H1 (cell line): ENCODE results near the gene C14orf119. TPM values are rescaled to one million over a fixed set of nuclear protein-coding genes. Genes with fewer than 3 reads are reported as not detected.

Experiments used
- CTCF ChIA-PET: fragments of 300-600 bp; sonication (Branson Sonifier 250); formaldehyde crosslinking; loops from one replicate; lab custom pipeline; 2021; ENCODE audit not compliant: partially characterized antibody; lab: Charles Lee
- POLR2A ChIA-PET: fragments of 300-600 bp; sonication (Branson Sonifier 250); formaldehyde crosslinking; loops from one replicate; lab custom pipeline; 2021; ENCODE audit warnings: inconsistent platforms; ENCODE audit not compliant: partially characterized antibody; lab: Charles Lee
- DNase-seq, 2 experiments: peaks; one replicate each; pipeline versions ENCODE4 v3.0.0 to v3.0.0-alpha.2; 2010 to 2022; ENCODE audit warnings: low spot score in 2 of 2, low read depth in 1 of 2, mixed read lengths in 1 of 2
- FAIRE-seq: peaks from 2 replicates; lab custom pipeline; 2011; peaks lifted over from hg19 to GRCh38; lab: Jason Lieb, UNC
- H2AFZ ChIP-seq: 2 replicates; pipeline ENCODE4 v1.8.1; 2012; ENCODE audit warnings: low read length, inconsistent platforms
- H2AK5ac ChIP-seq: 2 replicates; pipeline ENCODE4 v1.6.1; 2013; ENCODE audit warnings: low read depth, low read length
- H2BK120ac ChIP-seq: replicated peaks from 2 replicates; pipeline ENCODE3; 2013; ENCODE audit warnings: low read depth, low read length, inconsistent platforms
- H2BK12ac ChIP-seq: 2 replicates; pipeline ENCODE4 v1.6.1; 2013; ENCODE audit warnings: low read depth, low read length
- H2BK15ac ChIP-seq: 2 replicates; pipeline ENCODE4 v1.6.1; 2013; ENCODE audit warnings: low read length
- H2BK20ac ChIP-seq: 2 replicates; pipeline ENCODE4 v1.6.1; 2013; ENCODE audit warnings: low read length
- H2BK5ac ChIP-seq: 2 replicates; pipeline ENCODE4 v1.6.1; 2013; ENCODE audit warnings: low read depth, low read length
- H3K14ac ChIP-seq: 2 replicates; pipeline ENCODE4 v1.6.1; 2013; ENCODE audit warnings: inconsistent platforms; ENCODE audit not compliant: insufficient read length
- H3K18ac ChIP-seq: 2 replicates; pipeline ENCODE4 v1.6.1; 2013; ENCODE audit warnings: low read length; ENCODE audit errors: extremely low read depth
- H3K23ac ChIP-seq: 2 replicates; pipeline ENCODE4 v1.6.1; 2013; ENCODE audit warnings: inconsistent platforms; ENCODE audit not compliant: insufficient read length
- H3K23me2 ChIP-seq: 2 replicates; pipeline ENCODE4 v1.6.1; 2013; ENCODE audit warnings: low read depth, low read length
- H3K27ac ChIP-seq: 2 replicates; pipeline ENCODE4 v1.6.1; 2011; ENCODE audit warnings: low read depth, low read length, inconsistent platforms
- H3K27me3 ChIP-seq, 4 experiments: replicated peaks in 1 of 4; 1 replicate in 1 of 4; 2 replicates in 3 of 4; pipeline versions ENCODE4 v1.6.1 to v1.8.1; 2011 to 2013; ENCODE audit warnings: low read length in 3 of 4, mild to moderate bottlenecking in 3 of 4, inconsistent platforms in 2 of 4, mixed read lengths in 2 of 4, moderate library complexity in 1 of 4; ENCODE audit not compliant: control insufficient read depth in 3 of 4, insufficient read depth in 3 of 4; ENCODE audit errors: extremely low read depth in 1 of 4
- H3K36me3 ChIP-seq, 4 experiments: 2 replicates each; pipeline versions ENCODE4 v1.6.1 to v1.8.1; 2011 to 2013; ENCODE audit warnings: mild to moderate bottlenecking in 4 of 4, low read length in 3 of 4, moderate library complexity in 2 of 4, control low read depth in 1 of 4, inconsistent platforms in 1 of 4; ENCODE audit not compliant: insufficient read depth in 4 of 4, control insufficient read depth in 2 of 4
- H3K4ac ChIP-seq: replicated peaks from 2 replicates; pipeline ENCODE3; 2013; ENCODE audit warnings: low read length, low read depth, mixed read lengths, inconsistent platforms; ENCODE audit not compliant: insufficient read length
- H3K4me1 ChIP-seq, 4 experiments: replicated peaks in 1 of 4; 1 replicate in 1 of 4; 2 replicates in 3 of 4; pipeline versions ENCODE4 v1.6.1 to v1.8.1; 2011 to 2013; ENCODE audit warnings: low read length in 3 of 4, inconsistent platforms in 2 of 4, mixed read lengths in 1 of 4; ENCODE audit not compliant: insufficient read depth in 4 of 4, control insufficient read depth in 3 of 4
- H3K4me2 ChIP-seq, 2 experiments: 2 replicates each; pipeline versions ENCODE4 v1.6.1 to v1.8.1; 2011 to 2013; ENCODE audit warnings: low read depth in 2 of 2, low read length in 2 of 2, control low read depth in 1 of 2, inconsistent platforms in 1 of 2, mild to moderate bottlenecking in 1 of 2; ENCODE audit not compliant: insufficient read depth in 1 of 2
- H3K4me3 ChIP-seq, 4 experiments: fragments of 200-600, 300-600 bp in 1 of 4; sonication (generic), shearing (Covaris generic), sonication (Bioruptor Twin) in 1 of 4; 2 replicates each; pipeline versions ENCODE4 v1.5.1 to v1.8.1; 2011 to 2016; ENCODE audit warnings: low read length in 4 of 4, low read depth in 3 of 4, control low read depth in 2 of 4, inconsistent platforms in 2 of 4, mild to moderate bottlenecking in 2 of 4, mixed read lengths in 1 of 4, moderate library complexity in 1 of 4; ENCODE audit not compliant: insufficient read depth in 2 of 4; ENCODE audit errors: extremely low read depth in 1 of 4
- H3K56ac ChIP-seq: replicated peaks from 2 replicates; pipeline ENCODE3; 2013; ENCODE audit warnings: low read depth, mild to moderate bottlenecking, mixed read lengths, low read length, inconsistent platforms; ENCODE audit not compliant: insufficient read length
- H3K79me1 ChIP-seq: 2 replicates; pipeline ENCODE4 v1.6.1; 2013; ENCODE audit warnings: low read depth, low read length, control low read depth
- H3K79me2 ChIP-seq, 2 experiments: 2 replicates each; pipeline versions ENCODE4 v1.6.1 to v1.8.1; 2012 to 2013; ENCODE audit warnings: low read length in 2 of 2, mild to moderate bottlenecking in 2 of 2, inconsistent platforms in 1 of 2; ENCODE audit not compliant: insufficient read depth in 2 of 2, control insufficient read depth in 1 of 2
- H3K9ac ChIP-seq, 4 experiments: replicated peaks in 1 of 4; 1 replicate in 1 of 4; 2 replicates in 3 of 4; pipeline versions ENCODE4 v1.6.1 to v1.8.1; 2011 to 2013; ENCODE audit warnings: low read depth in 3 of 4, low read length in 3 of 4, control low read depth in 2 of 4, mild to moderate bottlenecking in 2 of 4, moderate library complexity in 2 of 4, inconsistent platforms in 1 of 4; ENCODE audit errors: extremely low read depth in 1 of 4
- H3K9me3 ChIP-seq, 2 experiments: 2 replicates each; pipeline versions ENCODE4 v1.6.1 to v1.8.1; 2012 to 2013; ENCODE audit warnings: mild to moderate bottlenecking in 2 of 2, moderate library complexity in 2 of 2, control low read depth in 1 of 2, inconsistent platforms in 1 of 2, low read depth in 1 of 2, low read length in 1 of 2, mixed read lengths in 1 of 2; ENCODE audit not compliant: insufficient read depth in 2 of 2
- H4K20me1 ChIP-seq, 2 experiments: replicated peaks in 1 of 2; 2 replicates each; pipeline versions ENCODE3 to v1.8.1; 2011 to 2013; ENCODE audit warnings: inconsistent platforms in 2 of 2, low read length in 2 of 2, mild to moderate bottlenecking in 1 of 2; ENCODE audit not compliant: insufficient read depth in 2 of 2, control insufficient read depth in 1 of 2
- H4K5ac ChIP-seq: 2 replicates; pipeline ENCODE4 v1.6.1; 2013; ENCODE audit warnings: low read length, low read depth, mixed read lengths, inconsistent platforms; ENCODE audit not compliant: insufficient read length
- H4K8ac ChIP-seq: 2 replicates; pipeline ENCODE4 v1.8.0; 2013; ENCODE audit warnings: mild to moderate bottlenecking, moderate library complexity, low read length, inconsistent platforms; ENCODE audit not compliant: insufficient read depth; ENCODE audit errors: extremely low read depth
- H4K91ac ChIP-seq: replicated peaks from 2 replicates; pipeline ENCODE3; 2013; ENCODE audit warnings: low read length, mixed read lengths, inconsistent platforms; ENCODE audit not compliant: insufficient read length
- EP300 ChIP-seq, 2 experiments: IDR thresholded peaks; 1 replicate in 1 of 2; 2 replicates in 1 of 2; pipeline ENCODE4 v1.6.1; 2011 to 2012; ENCODE audit warnings: low read depth in 2 of 2, low read length in 2 of 2, mild to moderate bottlenecking in 2 of 2, borderline replicate concordance in 1 of 2, inconsistent platforms in 1 of 2, moderate library complexity in 1 of 2
- FOSL1 ChIP-seq: IDR thresholded peaks from 2 replicates; pipeline ENCODE4 v1.6.1; 2011; ENCODE audit warnings: mild to moderate bottlenecking, low read depth, low read length, moderate library complexity; ENCODE audit not compliant: insufficient read depth
- GTF2F1 ChIP-seq: IDR thresholded peaks from 2 replicates; pipeline ENCODE4 v1.6.1; 2012; ENCODE audit warnings: low read depth, low read length, improper control_type of control experiment, borderline replicate concordance
- HDAC2 ChIP-seq, 2 experiments: fragments of 300-600 bp in 1 of 2; sonication (generic) in 1 of 2; IDR thresholded peaks; 2 replicates each; pipeline ENCODE4 v1.6.1; 2011 to 2012; ENCODE audit warnings: low read depth in 2 of 2, low read length in 2 of 2, mild to moderate bottlenecking in 2 of 2, moderate library complexity in 2 of 2, borderline replicate concordance in 1 of 2, inconsistent platforms in 1 of 2
- KDM5A ChIP-seq: fragments of 200-600 bp; IDR thresholded peaks from 2 replicates; pipeline ENCODE4 v1.7.1; 2012; ENCODE audit warnings: mild to moderate bottlenecking, low read length, inconsistent platforms, mixed read lengths
- RAD21 ChIP-seq, 2 experiments: IDR thresholded peaks in 1 of 2; conservative IDR thresholded peaks in 1 of 2; 2 replicates each; pipeline ENCODE4 v1.6.1; 2011; ENCODE audit warnings: low read depth in 2 of 2, low read length in 2 of 2, improper control_type of control experiment in 1 of 2, inconsistent platforms in 1 of 2, mild to moderate bottlenecking in 1 of 2, moderate library complexity in 1 of 2
- TCF12 ChIP-seq: IDR thresholded peaks from 2 replicates; pipeline ENCODE4 v1.6.1; 2011; ENCODE audit warnings: low read depth, mild to moderate bottlenecking, low read length
- WGBS, 2 experiments: shearing (Covaris generic) in 1 of 2; methylation state at CpG; one replicate each; pipeline versions ENCODE4 v1.1.6 to v1.1.7; 2013 to 2015; ENCODE audit warnings: low lambda C conversion rate in 2 of 2, mixed read lengths in 2 of 2, inconsistent platforms in 1 of 2, low coverage in 1 of 2, missing lambda C conversion rate in 1 of 2; ENCODE audit not compliant: insufficient replicate concordance in 2 of 2, insufficient coverage in 1 of 2, insufficient read length in 1 of 2; ENCODE audit errors: extremely low coverage in 1 of 2, missing lambda C conversion rate in 1 of 2; 5-methylcytosine and 5-hydroxymethylcytosine counted together
- polyA plus RNA-seq, 7 experiments: library from polyadenylated mRNA; depleted of rRNA in 3 of 7; stranded (reverse) in 5 of 7; unstranded in 2 of 7; fragments of >200 nt in 5 of 7; fragments of 200-250 nt in 2 of 7; gene quantifications; 1 replicate in 5 of 7; 2 replicates in 1 of 7; 4 replicates in 1 of 7; pipeline versions ENCODE4 v1.2.1 to v1.2.3, GENCODE V29; 2011 to 2013; ENCODE audit warnings: missing spikeins in 2 of 7, mixed read lengths in 2 of 7
- total RNA-seq: library from RNA; stranded (reverse); fragmentation: NEBNext Ultra II Directional; extraction: Animal tissue kit (Norgen Biotek cat#: 25700); gene quantifications from 2 replicates; pipeline ENCODE4 v1.2.1, GENCODE V29; 2021

The C14orf119 gene
- total and polyA plus RNA-seq, 2 of the 8 experiments (the other 6 are each of a cell fraction or from before 2014, with no cell fraction given) = 78.1 to 94.0 TPM

DNA sequence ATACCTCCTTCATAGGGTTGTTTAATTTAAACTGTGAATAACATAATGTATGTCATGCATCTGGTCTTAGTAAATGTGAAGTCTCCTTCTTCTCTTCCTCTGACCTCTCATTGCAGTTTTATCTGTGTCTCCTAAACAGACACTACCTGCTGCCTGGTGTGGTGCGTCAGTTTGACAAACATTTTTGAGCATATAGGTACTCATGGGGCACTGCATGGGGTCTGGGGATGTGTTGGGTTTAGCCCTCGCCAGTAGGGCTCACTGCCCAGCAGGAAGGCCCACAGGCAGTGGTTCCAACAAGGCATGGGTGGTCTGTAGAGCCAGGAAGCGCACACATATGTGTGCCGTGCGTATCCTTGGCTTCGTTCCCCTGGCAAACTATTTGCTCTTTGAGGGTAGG lies 26.8 kb downstream of the C14orf119 start:
- Histone ChIP-seq H3K9ac (no peak overlapping the region), H2BK12ac (0 out of 2 replicates have a peak overlapping the region, but pooled peaks have one; percentile 60), H4K8ac (no peak overlapping the region), H3K56ac (no peak overlapping the region), H2BK120ac (peak overlapping the region; percentile 3), H3K23ac (no peak overlapping the region)
- no peak for DNase-seq
- CTCF ChIA-PET = interaction anchor here (0.6 to 11.8 kb wide), 31 partner anchors 8 to 258 kb away, joined by 3 to 290 read pairs (median 10); partner anchors contain the start of genes ACIN1, BCL2L2, C14orf119 and SLC7A8
- TF ChIP-seq HDAC2 (IDR thresholded peaks at IDR 0.05; ENCODE audit: borderline replicate concordance in 1 of 2, low read depth in 2 of 2, low read length in 2 of 2) = no peak
- no peak for TF ChIP-seq EP300 (IDR thresholded peaks at IDR 0.05; ENCODE audit: borderline replicate concordance in 1 of 2, low read depth in 2 of 2, low read length in 2 of 2)
- no peak for TF ChIP-seq GTF2F1
- no peak for TF ChIP-seq RAD21 (IDR thresholded peaks at IDR 0.05 in 1 of 2, conservative IDR thresholded peaks at IDR 0.05 in 1 of 2; ENCODE audit: low read depth in 2 of 2, low read length in 2 of 2)
- no peak for TF ChIP-seq KDM5A
- TF ChIP-seq TCF12 = no peak
- no peak for TF ChIP-seq FOSL1
- TF ChIP-seq, all 59 proteins: peak for 0
- POLR2A ChIA-PET = interaction anchor here (0.8 to 2.1 kb wide), 4 partner anchors 20 to 65 kb away, joined by 3 to 13 read pairs (median 6); partner anchors contain the start of genes ACIN1, C14orf119 and SLC7A8
- H3K4me2 ChIP-seq = no peak overlapping the region
- FAIRE-seq = no peak
- H3K27ac ChIP-seq = no peak overlapping the region
- no peaks in the 10 kb centered on the region for H3K23me2 ChIP-seq
- WGBS, 2 experiments = 87% methylated on average over 6 of the region's 6 CpGs; no CpG with 5 or more reads in 1 of the 2 experiments
- H3K4me3 ChIP-seq = no peak overlapping the region
- no peaks in the 10 kb centered on the region for H3K79me2 ChIP-seq
- no peak overlapping the region for H4K5ac ChIP-seq
- no peak overlapping the region for H3K14ac ChIP-seq
- H3K4me1 ChIP-seq = peaks cover 0 to 11% (median 5%) of the 10 kb centered on the region in 4 experiments; a peak in 5 of 7 replicates
- H4K91ac ChIP-seq = peak overlapping the region; percentile 79
- no peak overlapping the region for H3K4ac ChIP-seq
- H3K79me1 ChIP-seq = no peaks in the 10 kb centered on the region
- 0 out of 2 replicates have a peak overlapping the region, but pooled peaks have one; percentile 16 for H2BK20ac ChIP-seq
- peaks cover 2 to 6% (median 2%) of the 10 kb centered on the region in 4 experiments; a peak in 4 of 8 replicates for H3K36me3 ChIP-seq
- H3K9me3 ChIP-seq = no peaks in the 10 kb centered on the region; a peak in 1 of 4 replicates
- no peak overlapping the region for H3K18ac ChIP-seq
- peak overlapping the region; percentile 79; the same call in 1 of the 2 replicates for H2AK5ac ChIP-seq
- H2BK5ac ChIP-seq = no peak overlapping the region
- H4K20me1 ChIP-seq = no peaks in the 10 kb centered on the region
- H2AFZ ChIP-seq = no peak overlapping the region
- H3K27me3 ChIP-seq = no peaks in the 10 kb centered on the region
- H2BK15ac ChIP-seq = 0 out of 2 replicates have a peak overlapping the region, but pooled peaks have one; percentile 9
